AG10803 (cell line): ENCODE measurements around the gene PDS5B.

Experiments used
- DNase-seq: peaks from one replicate; pipeline ENCODE4 v3.0.0; 2010; ENCODE audit warnings: low read depth
- H3K4me3 ChIP-seq: 2 replicates; pipeline ENCODE4 v1.5.1; 2011; ENCODE audit warnings: mild to moderate bottlenecking, low read length, control low read depth
- CTCF ChIP-seq: conservative IDR thresholded peaks from 2 replicates; pipeline ENCODE4 v1.5.1; 2011; ENCODE audit warnings: mild to moderate bottlenecking, low read length, control low read depth, inconsistent platforms

The PDS5B gene

DNA sequence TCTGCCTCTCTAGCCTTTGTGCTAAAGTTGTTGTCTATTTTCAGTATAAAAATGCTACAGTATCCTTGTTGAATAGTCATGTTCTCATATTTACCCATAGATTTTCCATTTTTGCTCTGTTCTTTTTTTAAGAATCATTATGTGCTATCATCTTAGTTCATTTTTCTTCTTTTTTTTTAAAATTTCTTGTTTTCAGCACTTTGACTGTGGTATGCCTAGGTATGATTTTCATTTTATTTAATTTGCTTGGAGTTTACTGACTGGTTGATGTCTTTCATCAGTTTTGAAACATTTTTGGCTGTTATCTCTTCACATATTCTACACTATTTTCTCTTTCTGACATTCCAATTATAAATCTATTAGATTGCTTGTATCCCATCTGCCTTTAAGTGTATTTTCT lies 192.9 kb downstream of the PDS5B start:
- DNase-seq: no peak
- TF ChIP-seq CTCF: no peak
- H3K4me3 ChIP-seq: no peak overlapping the region

DNA sequence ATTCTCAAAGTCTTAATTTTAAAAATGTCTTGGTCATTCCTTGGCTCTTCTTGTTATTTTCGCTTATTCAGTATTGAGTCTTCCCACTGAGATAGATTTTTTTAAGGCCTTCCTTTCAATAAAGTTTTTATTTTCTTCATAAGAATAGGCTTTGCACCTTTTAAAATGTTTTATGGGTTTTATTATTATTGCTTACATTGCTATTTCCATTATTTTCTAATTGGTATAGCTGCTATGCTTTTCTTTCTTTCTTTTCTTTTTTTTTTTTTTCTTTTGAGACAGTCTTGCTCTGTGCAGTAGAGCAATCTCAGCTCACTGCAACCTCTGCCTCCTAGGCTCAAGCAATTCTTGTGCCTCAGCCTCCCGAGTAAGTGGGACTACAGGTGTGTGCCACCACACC lies 195.7 kb downstream of the PDS5B start:
- TF ChIP-seq CTCF: no peak
- no peak overlapping the region for H3K4me3 ChIP-seq
- no peak for DNase-seq

- H3K4me3 ChIP-seq: no peak overlapping the region
- TF ChIP-seq CTCF: no peak
These were observed 196.8 kb downstream of the PDS5B start for GRCh38 chr13:32783067-32783466.

DNA sequence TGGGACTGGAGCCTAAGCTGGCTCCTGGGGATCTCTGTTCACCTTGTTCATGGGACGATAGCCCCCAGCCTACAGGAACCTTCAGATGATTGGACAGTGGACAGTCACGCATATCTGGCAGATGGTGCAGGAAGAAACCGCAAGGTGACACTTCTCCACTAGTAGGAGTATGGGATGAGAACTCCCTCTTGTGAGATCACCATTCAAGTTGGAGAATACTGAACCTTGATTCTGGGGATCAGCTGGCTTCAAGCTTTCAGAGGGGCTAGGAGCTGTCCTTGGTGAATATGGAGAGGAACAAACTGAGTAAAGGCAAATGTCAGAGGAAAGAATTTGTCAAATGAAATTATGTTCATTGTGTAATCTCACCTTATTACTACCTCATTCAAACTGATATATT lies 204.5 kb downstream of the PDS5B start:
- DNase-seq: no peak
- TF ChIP-seq CTCF: no peak
- H3K4me3 ChIP-seq: no peak overlapping the region

More at GRCh38 chr13:32783067-32783466, 196.8 kb downstream of the PDS5B start:
- DNase-seq: peak; percentile 42

- no peak for TF ChIP-seq CTCF
- peak; percentile 1 for DNase-seq
- H3K4me3 ChIP-seq: no peak overlapping the region
These were observed 205.4 kb downstream of the PDS5B start for GRCh38 chr13:32791545-32792172.

GRCh38 chr13:32796754-32797153 lies 210.5 kb downstream of the PDS5B start:
- H3K4me3 ChIP-seq: no peak overlapping the region
- TF ChIP-seq CTCF: no peak
- DNase-seq: no peak

- H3K4me3 ChIP-seq: no peak overlapping the region
- no peak for TF ChIP-seq CTCF
- DNase-seq: no peak
These were observed 215.9 kb downstream of the PDS5B start for GRCh38 chr13:32802159-32802558.
